Stimulated activated CD4-positive, alpha-beta T cell treated with anti-CD3 and anti-CD28 coated beads, Interleukin-12 subunit alpha, Interleukin-12 subunit beta, amount 100 ng/mL, for 4 hours (primary cell): ENCODE data around the gene ATXN1.

ENCODE experiments used
- DNase-seq: peaks from one replicate; pipeline ENCODE4 v3.0.0-alpha.2; 2020

The ATXN1 gene

DNA sequence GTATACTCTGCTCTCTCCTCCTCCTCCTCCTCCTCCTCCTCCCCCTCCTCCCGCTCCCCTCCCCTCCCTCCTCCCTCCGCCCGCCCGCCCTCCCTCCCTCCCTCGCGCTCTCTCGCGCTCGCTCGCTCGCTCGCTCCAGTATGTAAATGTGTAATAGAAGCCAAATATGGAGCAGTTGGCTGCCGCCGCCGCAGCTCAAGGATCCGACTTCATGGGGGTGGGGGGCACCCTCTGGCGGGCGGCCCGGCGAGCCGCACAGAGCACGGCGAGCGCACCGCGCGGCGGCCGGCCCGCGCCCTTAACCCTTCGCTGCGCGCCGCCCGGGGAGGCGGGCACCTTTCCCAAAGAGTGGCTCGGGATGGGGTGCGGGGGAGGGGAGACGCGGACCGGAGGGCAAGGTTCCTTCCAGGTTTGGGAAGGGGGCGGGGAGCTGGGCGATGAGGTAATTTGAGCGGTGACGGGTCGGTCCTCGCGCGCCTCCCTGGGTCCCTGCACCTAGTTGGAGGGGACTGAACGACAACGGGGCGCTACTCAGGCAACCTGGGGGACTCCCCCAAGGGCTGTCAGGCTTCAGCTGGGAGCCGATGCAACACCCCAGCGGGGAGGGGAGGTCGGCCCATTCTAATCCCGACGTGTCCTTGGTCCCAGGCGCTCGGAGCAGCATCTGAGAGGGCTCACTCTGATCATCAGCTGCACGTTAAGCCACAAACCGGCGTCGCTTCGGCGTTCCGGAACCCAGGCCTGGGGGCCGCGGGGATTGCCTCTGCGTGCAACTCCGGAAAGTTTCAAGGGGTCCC lies 409 bp upstream of the ATXN1 start:
- DNase-seq = peak; percentile 70

DNA sequence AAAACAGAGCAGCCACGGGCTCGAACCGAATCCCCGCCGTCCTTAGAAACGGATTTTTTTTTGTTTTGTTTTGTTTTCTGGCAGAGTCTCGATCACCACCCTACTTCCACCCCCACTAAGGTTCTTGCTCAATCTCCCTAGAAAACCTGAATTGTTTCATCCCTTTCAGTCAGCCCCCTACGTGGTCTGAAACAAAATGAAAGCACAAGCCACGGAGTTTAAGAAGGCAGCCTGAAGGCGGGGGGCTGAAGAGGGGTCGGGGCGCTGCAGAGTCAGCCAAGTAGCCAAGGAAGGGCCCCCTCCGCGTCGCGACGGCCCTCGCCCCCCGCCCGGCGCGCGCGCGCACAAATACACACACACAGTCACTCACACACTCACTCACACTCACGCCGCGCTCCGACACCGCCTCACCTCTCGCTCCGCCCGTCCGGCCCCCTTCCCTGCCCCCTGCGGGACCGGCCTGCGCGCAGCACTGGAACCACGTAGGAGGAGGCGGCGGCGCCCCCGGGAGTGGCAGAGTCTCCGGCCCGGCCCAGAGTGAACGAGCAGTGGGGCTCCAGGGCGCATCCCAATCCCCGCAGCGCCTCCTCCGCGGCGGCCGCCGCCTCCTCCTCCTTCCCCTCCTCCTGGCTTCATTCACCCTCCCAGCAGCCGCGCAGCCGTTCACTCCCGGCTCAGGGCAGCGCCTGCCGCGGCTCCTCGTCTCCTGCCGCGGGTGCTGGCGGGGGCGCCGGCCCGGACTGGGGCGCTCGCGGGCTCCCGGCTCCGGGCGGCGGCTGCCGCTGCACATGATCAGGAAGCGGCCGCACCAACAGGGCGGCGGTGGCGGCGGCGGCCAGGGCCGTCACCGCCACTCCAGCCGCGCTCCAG lies 1.4 kb downstream of the ATXN1 start:
- peak; percentile 70 for DNase-seq

DNA sequence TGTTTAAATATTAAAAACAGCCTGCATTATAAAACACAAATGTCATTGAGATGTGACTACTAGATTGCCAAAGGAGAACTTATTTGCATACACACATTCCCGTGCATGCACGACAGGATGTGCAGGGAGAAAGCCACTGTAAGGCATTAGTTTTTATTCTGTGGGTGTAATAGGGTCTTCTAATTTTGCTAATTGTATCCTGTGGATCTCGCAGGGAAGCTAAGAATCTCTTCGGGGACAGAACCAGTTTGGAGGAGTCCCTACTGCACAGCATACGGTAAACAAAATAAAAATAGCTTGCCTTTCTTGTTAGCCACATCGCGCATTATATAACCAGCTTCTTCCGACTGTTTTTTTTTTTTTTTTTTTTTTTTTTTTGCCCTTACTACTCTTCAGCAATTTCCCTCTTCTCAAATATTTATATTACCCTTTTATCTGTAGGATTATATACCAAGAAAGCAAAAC lies 2.0 kb downstream of the ATXN1 start:
- no peak for DNase-seq

DNA sequence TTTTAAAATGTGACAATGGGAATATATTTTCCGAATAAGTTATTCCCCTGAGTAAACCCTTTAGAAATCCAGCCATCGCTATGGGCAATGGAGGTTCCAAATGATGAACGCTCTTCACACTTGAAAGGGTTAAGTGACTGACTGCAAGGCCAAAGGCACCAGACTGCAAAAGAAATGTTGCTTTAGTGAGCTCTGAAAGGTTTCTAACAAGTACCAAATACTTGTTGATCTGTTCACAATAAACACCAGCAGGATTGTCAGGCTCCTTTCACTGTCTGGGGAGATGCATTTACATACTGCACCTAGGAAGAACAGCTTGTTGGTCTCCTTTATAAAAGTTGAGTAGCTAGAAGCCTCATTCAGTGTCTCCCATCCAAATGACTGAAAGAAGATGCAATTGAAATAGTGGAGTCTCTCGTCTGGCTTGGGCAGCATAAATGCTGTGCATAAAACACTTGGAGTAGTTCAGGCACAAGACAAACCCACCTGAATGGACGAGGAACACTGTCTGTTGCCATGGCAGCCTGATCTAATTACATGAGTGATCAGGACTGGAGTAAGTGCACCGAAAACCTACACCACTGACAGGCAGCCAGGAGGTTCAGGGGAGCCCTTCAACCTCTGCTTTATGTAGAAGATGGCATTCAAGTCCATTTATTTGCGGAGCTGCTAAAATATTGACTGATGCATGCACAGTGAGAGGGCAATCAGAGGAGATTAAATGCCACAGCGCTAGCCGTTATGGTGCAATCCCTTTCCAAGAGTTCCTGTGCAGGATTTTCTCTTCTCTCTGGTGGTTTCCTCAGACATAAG lies 2.9 kb downstream of the ATXN1 start:
- DNase-seq = no peak

DNA sequence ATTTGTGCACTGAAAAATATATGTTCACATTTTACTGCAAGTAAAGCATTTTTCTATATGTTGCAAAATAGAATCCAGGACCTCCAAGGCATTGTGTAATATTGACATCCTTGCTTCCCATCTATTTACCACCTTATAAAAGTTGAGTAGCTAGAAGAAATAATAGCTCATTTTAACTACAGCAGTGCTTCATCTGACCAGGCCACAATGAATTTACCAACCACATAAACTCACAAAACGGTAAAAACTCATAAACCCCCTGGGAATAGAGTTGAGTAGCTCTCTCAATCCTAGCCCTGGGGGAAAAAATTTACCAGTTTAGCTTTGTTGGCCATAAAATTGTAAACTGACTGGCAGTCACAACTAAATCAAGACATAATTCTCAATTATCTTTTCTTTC lies 3.9 kb downstream of the ATXN1 start:
- no peak for DNase-seq

DNA sequence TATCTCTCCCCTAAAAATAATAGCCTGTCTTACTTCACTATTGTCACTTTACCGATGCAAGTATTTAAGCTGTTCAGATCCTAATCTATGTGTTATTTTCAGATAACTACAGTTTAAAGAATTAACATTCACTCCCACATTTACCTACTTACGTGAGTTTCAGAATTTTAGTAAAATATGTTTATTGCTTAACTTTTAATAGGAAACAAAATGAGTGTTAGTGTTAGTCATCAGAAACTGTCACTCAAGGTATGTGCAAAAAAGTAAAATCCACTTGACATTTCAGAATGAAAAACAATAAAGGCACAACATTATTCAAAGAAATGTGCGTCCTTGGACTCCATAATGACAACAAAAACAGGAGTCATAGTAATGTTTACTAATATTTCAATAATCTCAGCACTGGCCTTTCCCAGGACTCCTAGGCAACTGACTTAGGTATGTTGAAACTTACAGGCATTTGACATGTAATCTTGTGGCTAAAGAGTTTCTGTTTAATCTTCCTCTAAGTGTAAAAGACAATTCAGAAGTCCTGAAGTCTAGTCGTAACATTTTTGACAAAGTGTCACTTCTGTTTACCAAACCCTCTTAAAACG lies 4.5 kb downstream of the ATXN1 start:
- no peak for DNase-seq

DNA sequence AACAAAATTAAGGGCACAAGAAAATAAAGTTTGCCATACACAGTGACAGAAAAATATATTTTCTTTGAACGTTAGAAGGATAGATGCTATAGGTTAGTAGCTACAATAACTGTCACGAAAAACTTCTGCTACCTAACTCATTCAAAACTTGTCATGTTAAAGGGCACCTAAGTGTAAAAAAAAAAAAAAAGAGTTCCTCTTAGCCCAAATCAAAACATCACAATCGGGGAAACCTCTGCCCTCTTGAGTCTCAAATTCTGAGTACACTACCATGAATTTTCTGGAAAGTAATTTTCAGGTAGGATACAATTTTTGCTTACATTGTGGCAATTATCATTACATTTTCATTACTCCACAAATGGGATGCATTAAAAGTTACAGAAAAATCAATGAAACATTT lies 5.7 kb downstream of the ATXN1 start:
- no peak for DNase-seq

DNA sequence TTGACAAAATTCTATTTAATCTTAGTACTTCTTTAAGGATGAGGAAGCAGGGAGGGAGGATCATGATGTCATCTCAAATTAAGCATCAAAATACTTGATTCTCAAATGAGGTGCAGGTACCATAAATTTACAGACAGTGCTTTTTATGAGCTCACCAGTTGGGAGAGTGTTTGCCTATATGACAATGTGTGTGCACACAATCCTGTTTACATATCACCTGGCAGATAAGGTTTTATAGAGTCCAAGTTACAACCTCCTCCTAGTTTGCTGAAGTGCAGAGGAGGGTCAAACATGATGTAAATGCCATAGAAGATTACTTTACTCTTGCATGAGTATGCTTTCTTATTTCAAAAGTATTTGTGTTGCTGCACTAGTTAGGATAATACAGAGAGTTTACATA lies 6.4 kb downstream of the ATXN1 start:
- no peak for DNase-seq

DNA sequence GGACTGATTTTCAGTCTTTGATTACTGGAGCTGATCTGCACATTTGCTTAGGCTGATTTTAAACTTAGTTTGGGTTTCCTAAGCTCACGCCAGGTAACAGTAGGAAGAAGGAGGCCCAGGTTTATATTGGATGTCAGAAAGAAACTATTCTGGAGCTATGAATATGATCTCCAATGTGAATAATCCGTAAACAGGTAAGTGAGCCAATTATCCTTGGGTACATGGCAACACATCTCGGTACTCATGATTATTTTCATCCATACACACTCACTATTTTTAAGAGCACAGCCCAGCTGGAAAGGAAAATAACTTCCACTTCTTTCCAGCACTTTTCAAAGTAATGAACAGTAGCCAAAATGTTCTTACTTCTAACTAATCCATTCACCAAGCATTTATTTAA lies 7.0 kb downstream of the ATXN1 start:
- no peak for DNase-seq

DNA sequence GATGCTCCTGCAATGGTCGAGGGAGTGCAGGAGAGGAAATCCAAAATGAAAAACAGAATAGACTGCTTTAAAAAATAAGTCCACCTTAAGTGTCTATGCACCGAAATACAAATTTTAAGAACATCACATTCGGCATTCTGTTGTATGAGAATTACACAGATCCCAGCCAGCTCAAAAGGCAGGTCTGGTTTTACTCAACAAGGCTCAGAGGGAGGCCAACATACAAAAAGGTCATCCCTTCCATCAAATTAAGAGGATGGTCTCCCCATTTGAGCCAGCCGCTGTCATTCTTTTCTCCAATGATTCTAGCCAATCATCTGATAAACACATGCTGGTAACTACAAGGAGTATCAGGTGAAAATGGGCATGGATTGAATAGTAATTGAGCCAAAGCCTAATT lies 7.9 kb downstream of the ATXN1 start:
- DNase-seq = no peak

DNA sequence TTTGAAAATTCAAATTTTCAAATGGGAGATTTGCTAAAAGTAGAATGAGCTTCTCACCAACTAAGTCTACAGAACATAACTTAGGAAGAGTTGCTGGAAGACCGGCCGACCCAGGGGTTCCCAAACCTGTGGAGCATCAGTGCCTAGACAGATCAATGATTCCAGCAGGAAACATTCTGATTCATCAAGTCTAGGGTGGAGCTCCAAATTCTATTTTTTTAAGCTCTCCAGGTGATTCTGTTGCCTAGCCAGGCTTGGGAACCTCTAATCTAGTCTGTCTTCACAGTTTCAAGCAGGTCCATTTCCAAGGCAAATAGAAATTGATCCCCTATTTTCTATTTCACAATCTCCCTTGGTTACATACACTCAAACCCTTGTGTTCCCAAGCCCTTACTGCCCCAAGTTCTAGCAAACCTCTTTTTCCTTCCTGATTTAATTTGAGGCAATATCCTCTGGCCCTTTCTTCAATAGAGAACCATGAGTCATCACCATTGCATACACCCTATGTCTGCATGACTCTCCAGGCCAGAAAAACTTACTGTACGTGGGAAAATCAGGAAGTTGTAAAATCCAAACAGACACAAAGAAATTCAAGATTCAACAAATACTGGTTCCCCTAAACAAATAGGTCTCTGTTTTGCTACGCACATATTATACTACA lies 8.9 kb downstream of the ATXN1 start:
- no peak for DNase-seq

DNA sequence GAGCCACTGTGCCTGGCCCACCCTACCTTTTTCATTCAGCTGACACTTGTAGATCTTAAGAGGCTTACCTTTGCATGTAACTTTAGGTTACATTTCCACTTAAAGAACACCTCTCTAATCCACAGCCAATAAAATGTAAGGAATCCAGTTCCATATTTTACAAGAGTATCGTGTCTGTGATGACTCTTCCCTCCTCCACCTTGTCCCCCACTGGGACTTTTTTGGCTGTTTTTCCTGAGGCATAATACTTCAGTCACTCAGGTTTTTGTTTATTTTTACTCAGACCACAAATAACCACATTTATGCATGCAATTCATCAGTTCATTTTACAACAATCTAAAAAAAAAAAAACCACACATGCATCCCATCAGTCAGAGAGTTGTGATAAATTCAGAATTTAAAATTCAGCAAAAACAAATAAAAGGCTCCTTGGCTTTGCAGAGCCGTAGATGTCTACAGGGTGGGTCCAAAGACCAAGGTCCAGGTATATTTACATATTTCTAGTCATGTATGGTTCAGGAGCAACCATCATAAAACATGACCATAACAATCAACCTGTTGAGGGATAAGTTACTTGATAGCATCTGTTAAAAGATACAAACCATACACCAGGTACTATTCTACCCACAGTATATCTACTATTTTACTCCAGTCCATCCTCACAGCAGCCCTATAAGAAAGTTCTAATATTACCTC lies 9.9 kb downstream of the ATXN1 start:
- DNase-seq = no peak

DNA sequence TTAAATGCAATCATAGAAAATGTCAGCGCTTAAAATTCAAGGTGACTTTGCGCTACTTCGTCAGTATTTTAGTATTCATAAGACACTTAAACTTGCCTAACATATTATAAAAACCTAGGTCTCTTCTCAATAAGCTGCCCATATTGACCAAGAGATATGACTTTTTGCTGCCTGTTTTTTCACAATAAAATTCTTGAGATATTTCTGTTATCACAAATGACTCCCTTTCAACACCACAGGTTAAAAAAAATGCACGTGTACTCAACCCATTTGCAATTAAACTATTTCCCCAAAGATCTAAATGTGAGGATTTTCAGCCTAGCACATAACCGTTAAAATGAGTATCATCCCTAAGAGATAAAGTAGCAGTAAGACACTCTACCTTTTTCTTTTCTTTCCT lies 10.7 kb downstream of the ATXN1 start:
- DNase-seq = no peak

DNA sequence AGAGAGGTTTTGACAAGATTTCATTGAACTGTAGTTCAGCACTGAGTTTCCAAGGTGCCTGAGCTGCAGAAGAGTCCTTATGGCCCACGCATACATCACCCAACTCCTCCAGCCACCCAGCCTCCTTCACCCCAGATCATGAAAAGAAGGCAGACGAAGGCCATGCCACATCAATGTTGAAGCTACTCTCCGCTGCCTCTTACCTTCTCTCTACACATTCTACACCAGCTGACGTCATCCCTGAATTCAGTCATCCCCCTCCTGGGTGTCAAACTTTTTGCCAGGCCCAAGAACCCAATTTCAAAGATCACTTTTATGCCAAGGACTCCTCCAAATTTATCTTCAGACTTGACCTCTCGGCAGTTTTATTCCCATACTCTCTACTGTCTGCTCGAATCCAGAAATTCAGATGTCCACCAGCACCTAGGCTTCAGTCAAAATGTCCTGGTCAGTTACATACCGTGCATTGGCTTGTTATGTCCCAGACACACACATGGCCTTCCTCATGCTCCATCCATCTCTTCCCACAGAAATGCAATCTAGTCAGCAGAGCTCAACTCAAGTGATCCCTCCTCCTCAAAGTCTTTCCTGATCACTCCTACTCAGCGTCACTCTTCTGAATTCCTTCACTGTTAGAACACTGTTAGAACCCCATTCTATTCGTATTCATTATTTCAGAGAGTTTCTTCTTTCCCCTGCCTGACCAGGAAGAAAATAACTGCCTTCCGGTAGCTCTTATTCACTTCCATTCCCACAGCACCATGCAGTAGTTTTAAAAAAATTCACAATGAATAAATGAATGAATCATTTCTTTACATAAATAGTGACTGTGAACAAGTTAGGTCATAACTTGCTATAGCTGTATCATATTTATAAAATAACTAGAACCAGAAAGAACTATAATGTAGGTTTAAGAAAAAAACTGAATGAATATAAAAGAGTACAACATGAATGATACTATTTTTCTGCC lies 11.5 kb downstream of the ATXN1 start:
- DNase-seq = no peak

DNA sequence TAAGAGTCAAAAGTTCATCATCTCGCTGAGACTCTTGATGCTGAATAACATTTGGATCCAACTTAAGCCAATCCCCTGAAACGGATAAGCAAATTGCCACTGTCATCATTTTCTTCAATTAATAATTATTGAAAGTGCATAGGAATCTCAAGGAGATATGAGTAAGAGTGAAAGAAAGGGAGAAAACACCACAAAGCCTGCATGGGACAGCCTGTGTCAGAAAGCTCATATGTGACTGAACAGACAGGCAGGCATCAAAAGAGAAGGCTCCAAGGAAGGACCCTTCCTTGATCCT lies 13.3 kb downstream of the ATXN1 start:
- DNase-seq = no peak

DNA sequence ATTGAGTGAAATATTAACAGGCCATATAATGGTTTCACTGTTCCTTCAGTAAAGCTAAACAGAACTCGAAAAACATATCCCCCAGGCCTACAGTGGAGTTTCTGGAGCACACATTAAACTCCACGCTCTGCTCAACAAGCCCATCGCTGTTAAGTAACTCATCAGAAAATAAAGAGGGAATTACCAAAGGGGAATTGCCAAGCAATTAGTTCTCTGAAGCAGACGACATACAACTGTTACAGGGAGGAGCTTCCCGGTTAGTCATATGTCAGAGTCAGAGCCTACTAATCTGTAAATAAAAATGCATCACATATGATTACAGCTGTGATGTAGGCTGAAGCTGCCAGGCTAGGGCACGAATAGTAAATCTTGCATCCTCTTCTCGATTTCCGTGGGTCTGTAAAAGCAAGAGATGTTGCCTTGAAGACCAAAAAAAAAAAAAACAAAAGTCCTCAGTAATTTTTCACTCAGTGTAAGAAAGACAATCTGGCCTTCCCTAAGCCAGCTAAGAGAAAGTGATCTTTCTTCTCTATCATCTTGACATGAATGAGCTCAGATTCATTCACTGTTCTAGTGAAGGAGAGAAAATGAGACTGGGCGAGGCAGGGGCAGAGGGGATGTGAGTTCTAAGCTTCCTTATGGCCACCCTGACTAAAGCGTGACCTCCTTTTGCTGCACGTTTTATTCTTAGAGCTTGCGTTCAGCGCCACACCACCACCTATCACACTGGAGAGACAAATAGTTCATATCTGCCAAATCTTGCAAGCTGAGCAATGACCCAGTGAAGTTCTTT lies 13.8 kb downstream of the ATXN1 start:
- DNase-seq = no peak

DNA sequence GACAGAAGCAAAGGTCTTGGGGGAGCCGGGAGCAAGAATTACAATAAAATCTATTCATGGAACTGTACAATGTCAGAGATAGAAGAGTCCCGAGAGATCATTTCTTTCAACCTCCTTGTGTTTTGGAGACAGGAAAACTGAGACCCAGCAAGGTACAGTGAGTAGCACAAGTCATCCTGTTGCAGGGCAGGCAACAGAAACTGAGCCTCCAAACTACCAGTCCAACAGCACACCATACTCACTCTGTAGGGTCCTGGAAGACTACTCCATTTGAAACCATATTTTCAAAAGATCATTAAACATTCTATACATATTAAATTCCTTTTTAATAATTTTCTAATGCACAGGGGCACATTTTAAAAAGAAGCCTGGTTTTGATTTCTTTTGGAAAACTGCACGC lies 14.4 kb downstream of the ATXN1 start:
- DNase-seq = no peak

DNA sequence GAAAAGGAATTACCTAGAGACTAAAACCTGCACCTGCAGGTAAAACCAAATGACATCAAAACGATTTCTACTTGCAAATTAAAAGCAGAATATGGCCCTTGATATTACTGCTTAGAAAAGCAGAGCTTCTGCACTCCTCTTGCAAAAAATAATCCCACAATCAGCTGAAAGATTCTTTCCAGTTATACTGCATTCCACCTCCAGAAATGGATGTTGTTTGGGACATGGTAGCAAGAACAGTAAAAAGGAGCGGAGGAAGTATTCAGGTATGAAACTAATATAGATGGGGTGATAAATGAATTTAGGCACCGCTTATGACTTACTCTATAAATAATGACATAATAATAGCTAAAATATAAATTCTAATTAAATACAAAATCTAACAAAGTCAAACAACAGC lies 14.9 kb downstream of the ATXN1 start:
- no peak for DNase-seq

DNA sequence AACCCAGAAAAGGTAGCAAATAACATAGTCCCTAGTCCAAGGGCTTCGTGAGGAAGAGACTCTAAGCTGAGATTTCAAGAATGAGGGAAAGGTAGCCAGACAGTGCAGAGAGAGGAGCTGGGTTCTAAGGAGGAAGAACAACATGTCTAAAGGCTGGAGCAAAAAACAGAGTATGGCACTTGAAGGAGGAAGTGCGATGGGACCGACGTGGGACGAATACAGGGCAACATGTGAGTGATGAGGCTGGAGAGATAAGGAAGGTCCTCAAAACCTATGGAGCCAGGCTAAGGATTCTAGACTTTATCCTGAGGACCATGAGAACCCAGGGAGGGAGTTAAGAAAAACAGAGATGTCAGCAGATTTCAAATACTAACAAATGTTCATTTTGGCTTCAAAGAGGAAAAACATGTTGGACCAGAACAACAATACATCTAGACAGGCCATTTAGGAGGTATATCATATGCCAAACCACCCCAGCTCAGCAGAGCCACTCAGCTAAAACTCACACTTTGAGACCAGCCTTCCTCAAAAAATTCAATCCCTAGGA lies 17.5 kb downstream of the ATXN1 start:
- no peak for DNase-seq

DNA sequence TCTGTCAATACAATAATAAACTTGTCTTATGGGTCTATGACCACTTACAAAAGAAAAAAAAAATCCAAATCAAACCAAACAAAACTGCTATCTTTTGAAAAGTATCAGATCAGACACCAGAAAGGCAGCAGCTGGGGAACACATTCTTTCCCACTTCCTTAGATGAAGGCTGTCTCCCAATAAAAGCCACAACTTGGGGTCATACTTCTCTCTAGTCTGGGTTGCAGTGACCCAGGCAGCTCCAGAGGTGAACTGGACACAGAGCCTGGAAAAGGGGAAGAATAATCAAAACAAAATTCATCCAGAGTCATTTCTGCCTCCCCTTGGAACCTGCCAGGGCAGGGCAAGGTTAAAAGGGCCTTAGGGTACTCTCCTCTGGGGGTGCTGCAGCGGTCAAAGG lies 19.1 kb downstream of the ATXN1 start:
- DNase-seq = no peak
